Measurements from ENCODE around the gene MSH5.
A peak's percentile ranks its signal among the peaks of the same experiment; 100 is the strongest.
"Not testable (repeated sequence)": the region's sequence is repeated elsewhere in the genome, so short reads cannot be mapped to it uniquely, and the experiment has no call there.

MSH5 gene

DNA sequence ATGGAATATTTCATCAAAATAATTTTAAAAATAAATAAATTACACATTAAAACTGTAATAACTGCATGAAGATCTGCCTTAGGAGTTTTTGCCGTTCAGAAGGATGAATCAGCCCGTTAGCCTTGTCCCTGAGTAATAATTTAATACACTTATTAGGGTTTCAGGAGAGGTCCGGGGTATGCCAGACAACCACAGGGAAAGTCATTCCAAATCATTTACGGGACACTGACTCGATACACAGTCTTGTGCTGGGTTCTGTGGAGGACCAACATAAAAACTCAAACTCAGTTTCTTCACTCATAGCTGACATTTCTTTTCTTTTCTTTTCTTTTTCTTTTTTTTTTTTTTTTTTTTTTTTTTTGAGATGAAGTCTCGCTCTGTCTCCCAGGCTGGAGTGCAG lies 33.9 kb upstream of the MSH5 start:
- H3K36me3 ChIP-seq (ENCODE audit: insufficient read depth, low read length), result peaks cover 3% of the 10 kb centered on the region
- peaks cover 9% of the 10 kb centered on the region for H3K4me1 ChIP-seq (ENCODE audit: insufficient read depth, low read length)
- H3K4me3 ChIP-seq (ENCODE audit: low read length), result no peak overlapping the region
- H3K9me3 ChIP-seq (ENCODE audit: low read length), result no peaks in the 10 kb centered on the region
- H3K27me3 ChIP-seq (ENCODE audit: insufficient read depth, low read length), result no peaks in the 10 kb centered on the region
- no peak overlapping the region for H2AFZ ChIP-seq (ENCODE audit: low read depth, low read length)

DNA sequence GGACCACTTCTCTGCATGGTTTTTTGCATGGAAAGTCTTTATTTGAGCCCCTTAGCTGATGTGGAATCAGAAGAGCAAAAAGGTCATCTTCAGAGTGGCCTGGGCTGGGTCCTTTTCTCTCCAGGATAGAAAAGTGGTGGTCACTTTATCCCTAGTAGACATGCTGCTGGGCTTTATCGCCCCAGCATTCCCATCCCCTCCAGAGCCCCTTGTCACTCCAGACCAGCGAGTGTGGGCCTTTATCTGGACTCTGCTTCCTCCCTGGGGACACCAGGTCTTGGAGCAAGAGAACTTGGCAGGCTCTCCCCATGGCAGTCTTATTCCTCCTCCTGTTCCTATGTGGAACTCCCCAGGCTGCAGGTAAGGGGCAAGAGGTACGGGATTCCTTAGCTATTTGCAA lies 33.2 kb upstream of the MSH5 start, which contains the start of gene LY6G6F:
TSS of gene LY6G6F (plus strand) at position 268 of the 400 bp plus-strand sequence. CDS start at position 309, 41 bp downstream.
- Histone ChIP-seq H3K4me3 (ENCODE audit: low read length) (no peak within 1 kb of the TSS), H3K9me3 (ENCODE audit: low read length) (no peaks in the 10 kb centered on the region), H3K4me1 (ENCODE audit: insufficient read depth, low read length) (peaks cover 7% of the 10 kb centered on the region), H3K27me3 (ENCODE audit: insufficient read depth, low read length) (no peaks in the 10 kb centered on the region), H3K36me3 (ENCODE audit: insufficient read depth, low read length) (no peaks in the 10 kb centered on the region), H2AFZ (ENCODE audit: low read depth, low read length) (no peak within 1 kb of the TSS)

- no peak overlapping the region for H3K4me3 ChIP-seq (ENCODE audit: low read length)
- no peaks in the 10 kb centered on the region for H3K27me3 ChIP-seq (ENCODE audit: insufficient read depth, low read length)
- H3K9me3 ChIP-seq (ENCODE audit: low read length), result no peaks in the 10 kb centered on the region
- H3K36me3 ChIP-seq (ENCODE audit: insufficient read depth, low read length), result no peaks in the 10 kb centered on the region
- H2AFZ ChIP-seq (ENCODE audit: low read depth, low read length), result no peak overlapping the region
- H3K4me1 ChIP-seq (ENCODE audit: insufficient read depth, low read length), result no peaks in the 10 kb centered on the region
These were observed 32.1 kb upstream of the MSH5 start for GRCh38 chr6:31707701-31708100.

DNA sequence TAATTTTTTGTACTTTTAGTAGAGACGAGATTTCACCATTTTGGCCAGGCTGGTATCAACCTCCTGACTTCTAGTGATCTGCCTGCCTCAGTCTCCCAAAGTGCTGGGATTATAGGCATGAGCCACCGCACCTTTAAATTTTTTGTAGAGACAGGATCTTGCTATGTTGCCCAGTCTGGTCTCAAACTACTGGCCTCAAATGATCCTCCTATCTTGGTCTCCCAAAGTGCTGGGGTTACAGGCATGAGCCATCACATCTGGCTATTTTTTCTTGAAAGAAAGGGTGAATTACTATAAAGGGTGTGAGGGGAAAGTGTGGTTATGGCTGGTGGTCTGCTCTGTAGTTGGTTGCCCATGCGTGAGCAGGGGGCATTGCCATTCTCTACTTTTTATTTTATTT lies 31.6 kb upstream of the MSH5 start:
- Histone ChIP-seq H3K36me3 (ENCODE audit: insufficient read depth, low read length) (no peaks in the 10 kb centered on the region), H3K27me3 (ENCODE audit: insufficient read depth, low read length) (no peaks in the 10 kb centered on the region), H3K9me3 (ENCODE audit: low read length) (no peaks in the 10 kb centered on the region), H2AFZ (ENCODE audit: low read depth, low read length) (no peak overlapping the region), H3K4me1 (ENCODE audit: insufficient read depth, low read length) (peaks cover 1% of the 10 kb centered on the region), H3K4me3 (ENCODE audit: low read length) (no peak overlapping the region)

DNA sequence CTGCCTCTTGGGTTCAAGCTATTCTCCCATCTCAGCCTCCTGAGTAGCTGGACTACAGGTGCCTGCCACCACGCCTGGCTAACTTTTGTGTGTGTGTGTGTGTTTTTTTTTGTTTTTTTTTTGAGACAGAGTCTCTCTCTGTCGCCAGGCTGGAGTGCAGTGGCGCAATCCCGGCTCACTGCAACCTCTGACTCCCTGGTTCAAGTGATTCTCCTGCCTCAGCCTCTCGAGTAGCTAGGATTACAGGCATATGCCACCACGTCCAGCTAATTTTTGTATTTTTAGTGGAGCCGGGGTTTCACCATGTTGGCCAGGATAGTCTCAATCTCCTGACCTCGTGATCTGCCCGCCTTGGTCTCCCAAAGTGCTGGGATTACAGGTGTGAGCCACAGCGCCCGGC lies 30.6 kb upstream of the MSH5 start:
- not testable (repeated sequence) for H2AFZ ChIP-seq (ENCODE audit: low read depth, low read length); H3K27me3 ChIP-seq (ENCODE audit: insufficient read depth, low read length); H3K9me3 ChIP-seq (ENCODE audit: low read length); H3K4me3 ChIP-seq (ENCODE audit: low read length); H3K36me3 ChIP-seq (ENCODE audit: insufficient read depth, low read length)
- peaks cover 10% of the 10 kb centered on the region for H3K4me1 ChIP-seq (ENCODE audit: insufficient read depth, low read length)

- Histone ChIP-seq H3K36me3 (ENCODE audit: insufficient read depth, low read length) (no peaks in the 10 kb centered on the region), H2AFZ (ENCODE audit: low read depth, low read length) (no peak overlapping the region), H3K9me3 (ENCODE audit: low read length) (no peaks in the 10 kb centered on the region), H3K27me3 (ENCODE audit: insufficient read depth, low read length) (no peaks in the 10 kb centered on the region), H3K4me1 (ENCODE audit: insufficient read depth, low read length) (peaks cover 14% of the 10 kb centered on the region), H3K4me3 (ENCODE audit: low read length) (no peak overlapping the region)
These were observed 29.1 kb upstream of the MSH5 start for GRCh38 chr6:31710523-31711219.

DNA sequence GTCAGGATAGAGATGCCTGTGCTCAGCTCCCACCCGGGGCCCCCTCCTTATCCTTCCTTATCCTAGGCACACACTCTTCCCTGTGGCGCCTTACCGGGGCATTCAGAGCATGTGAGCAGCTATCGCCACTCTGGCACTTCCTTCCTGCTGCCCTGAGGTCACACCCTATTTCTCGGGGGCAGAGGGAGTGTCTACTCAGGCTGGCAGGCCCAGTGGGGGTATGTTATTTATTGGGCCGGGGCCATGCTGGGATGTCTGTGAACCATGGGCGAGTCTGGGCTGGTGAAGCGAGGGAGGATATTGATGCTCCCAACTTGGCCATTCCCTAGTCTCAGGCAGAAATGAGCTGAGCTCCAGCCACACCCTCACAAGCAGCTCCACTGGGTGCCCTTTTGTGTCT lies 28.6 kb upstream of the MSH5 start:
- no peak overlapping the region for H3K4me3 ChIP-seq (ENCODE audit: low read length)
- H2AFZ ChIP-seq (ENCODE audit: low read depth, low read length), result no peak overlapping the region
- no peaks in the 10 kb centered on the region for H3K9me3 ChIP-seq (ENCODE audit: low read length)
- peaks cover 14% of the 10 kb centered on the region for H3K4me1 ChIP-seq (ENCODE audit: insufficient read depth, low read length)
- H3K27me3 ChIP-seq (ENCODE audit: insufficient read depth, low read length), result no peaks in the 10 kb centered on the region
- no peaks in the 10 kb centered on the region for H3K36me3 ChIP-seq (ENCODE audit: insufficient read depth, low read length)

GRCh38 chr6:31712296-31712695 lies 27.5 kb upstream of the MSH5 start:
- no peaks in the 10 kb centered on the region for H3K27me3 ChIP-seq (ENCODE audit: insufficient read depth, low read length)
- no peaks in the 10 kb centered on the region for H3K36me3 ChIP-seq (ENCODE audit: insufficient read depth, low read length)
- H3K4me3 ChIP-seq (ENCODE audit: low read length), result no peak overlapping the region
- no peak overlapping the region for H2AFZ ChIP-seq (ENCODE audit: low read depth, low read length)
- H3K9me3 ChIP-seq (ENCODE audit: low read length), result no peaks in the 10 kb centered on the region
- peaks cover 14% of the 10 kb centered on the region for H3K4me1 ChIP-seq (ENCODE audit: insufficient read depth, low read length)

DNA sequence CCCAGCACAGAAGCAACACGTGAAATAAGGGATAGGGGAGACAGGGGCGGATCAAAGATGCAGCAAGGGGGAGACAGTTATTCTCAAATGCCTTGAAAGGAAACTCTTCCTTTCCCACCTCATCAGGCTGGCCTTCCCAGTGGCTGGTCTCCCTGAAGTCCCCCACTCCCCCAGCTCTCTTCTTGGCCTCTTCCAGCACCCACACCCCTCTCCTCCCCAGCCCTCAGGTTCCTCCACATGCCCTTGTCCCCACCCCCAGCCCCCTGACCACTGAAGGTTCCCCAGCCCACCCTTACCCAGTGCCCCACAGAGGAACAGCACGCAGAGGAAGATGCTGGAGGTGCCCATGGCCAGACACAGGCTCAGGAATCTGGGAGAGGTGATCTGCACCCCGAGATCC lies 26.3 kb upstream of the MSH5 start:
- Histone ChIP-seq H3K4me3 (ENCODE audit: low read length) (no peak overlapping the region), H2AFZ (ENCODE audit: low read depth, low read length) (peak overlapping the region; percentile 98), H3K27me3 (ENCODE audit: insufficient read depth, low read length) (no peaks in the 10 kb centered on the region), H3K4me1 (ENCODE audit: insufficient read depth, low read length) (peaks cover 14% of the 10 kb centered on the region), H3K9me3 (ENCODE audit: low read length) (no peaks in the 10 kb centered on the region), H3K36me3 (ENCODE audit: insufficient read depth, low read length) (no peaks in the 10 kb centered on the region)

GRCh38 chr6:31713991-31714684 lies 25.7 kb upstream of the MSH5 start:
- H3K36me3 ChIP-seq (ENCODE audit: insufficient read depth, low read length), result no peaks in the 10 kb centered on the region
- H3K4me1 ChIP-seq (ENCODE audit: insufficient read depth, low read length), result peaks cover 14% of the 10 kb centered on the region
- peak overlapping the region; percentile 98 for H2AFZ ChIP-seq (ENCODE audit: low read depth, low read length)
- H3K27me3 ChIP-seq (ENCODE audit: insufficient read depth, low read length), result no peaks in the 10 kb centered on the region
- H3K4me3 ChIP-seq (ENCODE audit: low read length), result no peak overlapping the region
- no peaks in the 10 kb centered on the region for H3K9me3 ChIP-seq (ENCODE audit: low read length)

DNA sequence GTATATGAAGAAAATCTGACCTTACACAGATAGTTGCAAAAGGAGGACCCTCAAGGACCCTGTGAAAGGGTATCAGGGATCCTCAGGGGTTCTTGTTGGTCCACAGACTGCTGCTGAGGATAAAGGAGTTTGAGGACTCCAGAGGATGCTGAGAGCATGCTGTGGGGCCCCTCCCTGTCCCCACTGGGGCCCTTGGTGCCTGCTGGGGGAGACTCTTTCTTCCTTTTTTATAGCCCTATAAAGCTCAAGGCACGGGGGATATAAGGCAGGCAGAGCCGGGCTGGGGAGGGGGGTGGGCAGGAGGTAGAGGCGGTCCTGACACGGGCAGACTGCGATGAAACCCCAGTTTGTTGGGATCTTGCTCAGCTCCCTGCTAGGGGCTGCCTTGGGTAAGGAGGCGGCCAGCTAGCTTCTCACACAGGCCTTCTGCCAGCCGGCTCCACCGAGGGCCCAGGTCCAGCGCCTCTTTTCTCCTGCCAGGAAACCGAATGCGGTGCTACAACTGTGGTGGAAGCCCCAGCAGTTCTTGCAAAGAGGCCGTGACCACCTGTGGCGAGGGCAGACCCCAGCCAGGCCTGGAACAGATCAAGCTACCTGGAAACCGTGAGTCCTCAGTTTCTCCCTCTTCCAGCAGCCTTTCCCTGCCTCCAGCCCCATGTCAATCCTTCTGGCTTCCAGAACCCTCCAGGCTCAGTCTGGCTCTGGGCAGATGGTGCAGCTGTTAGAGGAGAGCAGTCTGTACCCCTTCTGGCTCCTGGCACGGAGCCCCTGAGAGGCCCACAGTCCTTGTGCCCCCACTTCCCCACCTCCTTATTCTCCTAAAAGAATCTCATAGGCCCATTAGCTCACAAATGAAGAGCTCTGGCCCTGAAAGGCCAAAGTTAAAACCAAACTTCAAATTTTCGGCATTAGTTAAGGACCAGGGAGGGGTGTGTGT lies 24.5 kb upstream of the MSH5 start, which contains the start of gene LY6G6D:
TSS of gene LY6G6D (plus strand) at position 327 of the 937 bp plus-strand sequence. CDS start at position 335, 8 bp downstream.
- no peaks in the 10 kb centered on the region for H3K36me3 ChIP-seq (ENCODE audit: insufficient read depth, low read length)
- H3K27me3 ChIP-seq (ENCODE audit: insufficient read depth, low read length), result no peaks in the 10 kb centered on the region
- H3K4me3 ChIP-seq (ENCODE audit: low read length), result no peak within 1 kb of the TSS
- peaks cover 14% of the 10 kb centered on the region for H3K4me1 ChIP-seq (ENCODE audit: insufficient read depth, low read length)
- H2AFZ ChIP-seq (ENCODE audit: low read depth, low read length), result peak within 1 kb of the TSS; percentile 98
- H3K9me3 ChIP-seq (ENCODE audit: low read length), result no peaks in the 10 kb centered on the region

GRCh38 chr6:31717499-31718222 lies 22.1 kb upstream of the MSH5 start:
- Histone ChIP-seq H3K4me1 (ENCODE audit: insufficient read depth, low read length) (peaks cover 14% of the 10 kb centered on the region), H3K9me3 (ENCODE audit: low read length) (no peaks in the 10 kb centered on the region), H3K4me3 (ENCODE audit: low read length) (no peak overlapping the region), H2AFZ (ENCODE audit: low read depth, low read length) (no peak overlapping the region), H3K27me3 (ENCODE audit: insufficient read depth, low read length) (no peaks in the 10 kb centered on the region), H3K36me3 (ENCODE audit: insufficient read depth, low read length) (no peaks in the 10 kb centered on the region)

All from neuron (in vitro differentiated cells).